ENCODE results near the gene ZNF654.

- no peak for TF ChIP-seq CTCF (IDR thresholded peaks at IDR 0.05)
- no peak for TF ChIP-seq EP300 (IDR thresholded peaks at IDR 0.05)
Measured at GRCh38 chr3:88030210-88030609, 28.8 kb upstream of the ZNF654 start.
